HL-60 (cell line): ENCODE data around the gene ISG20.

Experiments used
- DNase-seq, 2 experiments: peaks; one replicate each; pipeline ENCODE4 v3.0.0-alpha.2; 2010 to 2020; ENCODE audit warnings: low read depth in 1 of 2, low spot score in 1 of 2
- H3K27ac ChIP-seq: fragments of 250-450 bp; sonication (Bioruptor Pico); replicated peaks from 2 replicates; pipeline ENCODE4 v1.5.1; 2020; ENCODE audit warnings: mild to moderate bottlenecking, moderate library complexity
- H3K27me3 ChIP-seq: fragments of 250-450 bp; sonication (Bioruptor Pico); 2 replicates; pipeline ENCODE4 v1.5.1; 2021; ENCODE audit warnings: mild to moderate bottlenecking, moderate library complexity; ENCODE audit not compliant: insufficient read depth, poor library complexity, severe bottlenecking
- H3K4me3 ChIP-seq: replicated peaks from 2 replicates; pipeline ENCODE4 v1.5.1; 2011; ENCODE audit warnings: mild to moderate bottlenecking, control low read depth, low read length; ENCODE audit not compliant: insufficient read depth
- GABPA ChIP-seq: IDR thresholded peaks from 2 replicates; pipeline ENCODE4 v1.6.1; 2012; ENCODE audit warnings: low read depth
- POLR2AphosphoS5 ChIP-seq: IDR thresholded peaks from 2 replicates; pipeline ENCODE4 v1.6.1; 2012; ENCODE audit warnings: low read depth
- SPI1 ChIP-seq: IDR thresholded peaks from 2 replicates; pipeline ENCODE4 v1.6.1; 2012; ENCODE audit warnings: low read depth, mild to moderate bottlenecking, borderline replicate concordance
- TF ChIP-seq, protein P1 (sequence below): IDR thresholded peaks from one replicate; pipeline ENCODE4 v1.5.1; 2011; ENCODE audit warnings: low read length, control low read depth, inconsistent platforms; ENCODE audit not compliant: insufficient read depth
- TF ChIP-seq, protein P2 (sequence below): IDR thresholded peaks from 2 replicates; pipeline ENCODE4 v1.6.1; 2012; ENCODE audit warnings: low read depth; ENCODE audit not compliant: insufficient replicate concordance

Gene ISG20

DNA sequence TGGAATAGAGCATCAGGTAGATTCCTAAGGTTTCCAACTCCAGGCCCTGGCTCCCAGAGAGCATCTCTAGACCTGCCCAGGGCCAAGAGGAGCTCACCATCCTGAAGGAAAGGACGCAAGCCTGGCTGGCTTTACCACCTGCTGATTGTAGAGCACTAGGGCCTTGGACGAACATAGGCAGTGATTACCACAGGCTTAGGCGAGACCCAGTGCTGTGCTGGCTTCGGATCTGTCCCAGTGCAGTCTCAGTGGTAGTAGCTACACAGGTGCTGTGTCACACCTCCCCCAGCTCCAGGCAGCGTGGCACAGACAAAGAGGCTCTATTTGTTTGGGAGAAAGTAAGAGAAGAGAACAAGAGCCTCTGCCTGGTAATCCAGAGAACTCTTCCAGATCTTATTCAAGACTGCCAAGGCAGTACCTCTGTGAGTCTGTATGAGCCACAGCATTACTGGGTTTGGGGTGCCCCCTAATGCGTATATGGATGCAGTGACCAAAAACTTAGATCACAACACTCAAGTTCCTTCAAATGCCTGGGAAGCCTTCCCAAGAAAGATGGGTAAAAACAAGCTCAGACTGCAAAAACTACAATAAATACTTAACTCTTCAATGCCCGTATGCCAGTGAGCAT is 25.4 kb downstream of the ISG20 start:
- Histone ChIP-seq H3K27me3 (peaks cover 5% of the 10 kb centered on the region), H3K4me3 (no peak overlapping the region), H3K27ac (no peak overlapping the region)
- TF ChIP-seq GABPA (no peak), SPI1 (no peak)
- TF ChIP-seq, protein P1, sequence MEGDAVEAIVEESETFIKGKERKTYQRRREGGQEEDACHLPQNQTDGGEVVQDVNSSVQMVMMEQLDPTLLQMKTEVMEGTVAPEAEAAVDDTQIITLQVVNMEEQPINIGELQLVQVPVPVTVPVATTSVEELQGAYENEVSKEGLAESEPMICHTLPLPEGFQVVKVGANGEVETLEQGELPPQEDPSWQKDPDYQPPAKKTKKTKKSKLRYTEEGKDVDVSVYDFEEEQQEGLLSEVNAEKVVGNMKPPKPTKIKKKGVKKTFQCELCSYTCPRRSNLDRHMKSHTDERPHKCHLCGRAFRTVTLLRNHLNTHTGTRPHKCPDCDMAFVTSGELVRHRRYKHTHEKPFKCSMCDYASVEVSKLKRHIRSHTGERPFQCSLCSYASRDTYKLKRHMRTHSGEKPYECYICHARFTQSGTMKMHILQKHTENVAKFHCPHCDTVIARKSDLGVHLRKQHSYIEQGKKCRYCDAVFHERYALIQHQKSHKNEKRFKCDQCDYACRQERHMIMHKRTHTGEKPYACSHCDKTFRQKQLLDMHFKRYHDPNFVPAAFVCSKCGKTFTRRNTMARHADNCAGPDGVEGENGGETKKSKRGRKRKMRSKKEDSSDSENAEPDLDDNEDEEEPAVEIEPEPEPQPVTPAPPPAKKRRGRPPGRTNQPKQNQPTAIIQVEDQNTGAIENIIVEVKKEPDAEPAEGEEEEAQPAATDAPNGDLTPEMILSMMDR: no peak
- DNase-seq: no peak

DNA sequence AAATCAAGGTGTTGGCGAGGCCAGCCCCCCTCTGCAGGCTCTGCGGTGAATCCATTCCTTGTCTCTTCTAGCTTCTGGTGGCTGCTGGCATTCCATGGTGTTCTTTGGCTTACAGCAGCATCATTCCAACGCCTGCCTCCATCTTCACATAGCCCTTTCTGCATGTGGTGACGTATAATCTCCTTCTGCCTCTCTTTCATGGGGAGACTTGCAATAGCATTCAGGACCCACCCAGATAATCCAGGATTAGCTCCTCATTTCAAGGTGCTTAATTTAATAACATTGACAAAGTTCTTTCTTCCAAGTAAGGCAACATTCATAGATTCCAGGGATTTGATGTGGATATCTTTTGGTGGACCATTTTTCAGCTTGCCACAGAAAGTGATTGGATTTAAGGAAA is 35.8 kb downstream of the ISG20 start:
- Histone ChIP-seq H3K4me3 (no peak overlapping the region), H3K27ac (no peak overlapping the region), H3K27me3 (peaks cover 17% of the 10 kb centered on the region)
- DNase-seq: no peak
- TF ChIP-seq GABPA (no peak), SPI1 (no peak), POLR2AphosphoS5 (no peak)
- TF ChIP-seq, protein P1: no peak
- TF ChIP-seq, protein P2, sequence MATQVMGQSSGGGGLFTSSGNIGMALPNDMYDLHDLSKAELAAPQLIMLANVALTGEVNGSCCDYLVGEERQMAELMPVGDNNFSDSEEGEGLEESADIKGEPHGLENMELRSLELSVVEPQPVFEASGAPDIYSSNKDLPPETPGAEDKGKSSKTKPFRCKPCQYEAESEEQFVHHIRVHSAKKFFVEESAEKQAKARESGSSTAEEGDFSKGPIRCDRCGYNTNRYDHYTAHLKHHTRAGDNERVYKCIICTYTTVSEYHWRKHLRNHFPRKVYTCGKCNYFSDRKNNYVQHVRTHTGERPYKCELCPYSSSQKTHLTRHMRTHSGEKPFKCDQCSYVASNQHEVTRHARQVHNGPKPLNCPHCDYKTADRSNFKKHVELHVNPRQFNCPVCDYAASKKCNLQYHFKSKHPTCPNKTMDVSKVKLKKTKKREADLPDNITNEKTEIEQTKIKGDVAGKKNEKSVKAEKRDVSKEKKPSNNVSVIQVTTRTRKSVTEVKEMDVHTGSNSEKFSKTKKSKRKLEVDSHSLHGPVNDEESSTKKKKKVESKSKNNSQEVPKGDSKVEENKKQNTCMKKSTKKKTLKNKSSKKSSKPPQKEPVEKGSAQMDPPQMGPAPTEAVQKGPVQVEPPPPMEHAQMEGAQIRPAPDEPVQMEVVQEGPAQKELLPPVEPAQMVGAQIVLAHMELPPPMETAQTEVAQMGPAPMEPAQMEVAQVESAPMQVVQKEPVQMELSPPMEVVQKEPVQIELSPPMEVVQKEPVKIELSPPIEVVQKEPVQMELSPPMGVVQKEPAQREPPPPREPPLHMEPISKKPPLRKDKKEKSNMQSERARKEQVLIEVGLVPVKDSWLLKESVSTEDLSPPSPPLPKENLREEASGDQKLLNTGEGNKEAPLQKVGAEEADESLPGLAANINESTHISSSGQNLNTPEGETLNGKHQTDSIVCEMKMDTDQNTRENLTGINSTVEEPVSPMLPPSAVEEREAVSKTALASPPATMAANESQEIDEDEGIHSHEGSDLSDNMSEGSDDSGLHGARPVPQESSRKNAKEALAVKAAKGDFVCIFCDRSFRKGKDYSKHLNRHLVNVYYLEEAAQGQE: no peak

DNA sequence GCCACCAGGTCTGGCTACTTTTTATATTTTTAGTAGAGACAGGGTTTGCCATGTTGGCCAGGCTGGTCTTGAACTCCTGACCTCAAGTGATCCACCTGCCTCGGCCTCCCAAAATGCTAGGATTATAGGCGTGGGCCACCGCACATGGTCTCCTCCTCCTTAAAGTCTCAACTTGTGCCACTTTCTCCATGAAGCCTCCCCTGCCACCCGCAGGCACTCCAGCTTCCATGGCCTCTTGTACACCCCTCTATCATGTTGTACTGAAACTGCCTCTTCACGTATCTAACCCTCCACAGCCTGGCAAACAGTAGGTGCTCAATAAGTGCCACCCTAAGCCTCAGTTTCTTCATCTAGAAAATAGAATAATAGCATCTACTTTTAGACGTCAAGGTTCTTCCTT is 39.9 kb downstream of the ISG20 start:
- H3K27me3 ChIP-seq: peaks cover 7% of the 10 kb centered on the region
- TF ChIP-seq GABPA (no peak), SPI1 (no peak), POLR2AphosphoS5 (no peak)
- TF ChIP-seq, protein P1: no peak
- TF ChIP-seq, protein P2: no peak

More for the DNA sequence above, 39.9 kb downstream of the ISG20 start:
- H3K4me3 ChIP-seq: no peak overlapping the region
- no peak overlapping the region for H3K27ac ChIP-seq
- DNase-seq: no peak
